OCI-LY1 (cell line): ENCODE results near the gene UCP3.

Source experiments
- H2AFZ ChIP-seq: fragments of 200-600 bp; sonication (generic), shearing (Covaris generic); 2 replicates; pipeline ENCODE4 v1.6.0; 2014; ENCODE audit warnings: antibody characterized with exemption, mild to moderate bottlenecking, low read length
- H3F3A ChIP-seq: fragments of 200-600 bp; sonication (generic), shearing (Covaris generic); 2 replicates; pipeline ENCODE4 v1.6.0; 2014; ENCODE audit warnings: mild to moderate bottlenecking, antibody characterized with exemption, low read length, moderate library complexity; ENCODE audit not compliant: insufficient read depth
- H3K27ac ChIP-seq: fragments of 200-600 bp; sonication (generic); 2 replicates; pipeline ENCODE4 v1.5.1; 2014; ENCODE audit warnings: low read length, mixed run types, mild to moderate bottlenecking, low read depth; ENCODE audit not compliant: poor library complexity, severe bottlenecking
- H3K27me3 ChIP-seq: fragments of 200-600 bp; sonication (generic); 2 replicates; pipeline ENCODE4 v1.6.0; 2014; ENCODE audit warnings: antibody characterized with exemption, mild to moderate bottlenecking, low read length, moderate library complexity; ENCODE audit not compliant: insufficient read depth
- H3K36me3 ChIP-seq: fragments of 200-600 bp; sonication (generic); 2 replicates; pipeline ENCODE4 v1.6.1; 2014; ENCODE audit warnings: mild to moderate bottlenecking, antibody characterized with exemption, low read length, moderate library complexity, mixed read lengths; ENCODE audit not compliant: insufficient read depth
- H3K4me1 ChIP-seq: fragments of 200-600 bp; sonication (generic); 2 replicates; pipeline ENCODE4 v1.5.1; 2014; ENCODE audit warnings: mild to moderate bottlenecking, low read length, moderate library complexity; ENCODE audit not compliant: insufficient read depth, severe bottlenecking
- H3K4me2 ChIP-seq: fragments of 200-600 bp; sonication (generic), shearing (Covaris generic); 2 replicates; pipeline ENCODE4 v1.6.1; 2014; ENCODE audit warnings: low read length
- H3K4me3 ChIP-seq: fragments of 200-600 bp; sonication (generic); 2 replicates; pipeline ENCODE4 v1.5.1; 2014; ENCODE audit warnings: low read length, low read depth, mild to moderate bottlenecking, mixed read lengths; ENCODE audit not compliant: poor library complexity, severe bottlenecking
- H3K79me2 ChIP-seq: fragments of 200-600 bp; shearing (Covaris generic); 2 replicates; pipeline ENCODE4 v1.6.1; 2016; ENCODE audit warnings: mixed run types, low read length, mixed read lengths; ENCODE audit not compliant: insufficient read depth
- H3K9ac ChIP-seq: fragments of 200-600 bp; sonication (generic), shearing (Covaris generic); 2 replicates; pipeline ENCODE4 v1.6.1; 2014; ENCODE audit warnings: mild to moderate bottlenecking, low read length, mixed read lengths
- H3K9me2 ChIP-seq: fragments of 200-600 bp; sonication (generic), shearing (Covaris generic); 2 replicates; pipeline ENCODE4 v1.6.1; 2014; ENCODE audit warnings: low read depth, mild to moderate bottlenecking, low read length, mixed read lengths
- H3K9me3 ChIP-seq: fragments of 200-600 bp; shearing (Covaris generic); 2 replicates; pipeline ENCODE4 v1.6.1; 2014; ENCODE audit warnings: low read length, mixed read lengths
- H4K20me1 ChIP-seq: fragments of 200-600 bp; sonication (generic), shearing (Covaris generic); 2 replicates; pipeline ENCODE4 v1.6.0; 2016; ENCODE audit warnings: mild to moderate bottlenecking, low read length; ENCODE audit not compliant: insufficient read depth
- CTCF ChIP-seq: fragments of 200-600 bp; sonication (generic), shearing (Covaris generic); IDR thresholded peaks from 2 replicates; pipeline ENCODE4 v1.5.1; 2017; ENCODE audit warnings: mild to moderate bottlenecking, antibody characterized with exemption, low read length, moderate library complexity, mixed read lengths
- EZH2 ChIP-seq: fragments of 200-600 bp; sonication (generic), shearing (Covaris generic); IDR thresholded peaks from 2 replicates; pipeline ENCODE4 v1.8.0; 2017; ENCODE audit warnings: borderline replicate concordance, mixed run types, mild to moderate bottlenecking, antibody characterized with exemption, low read length, moderate library complexity, mixed read lengths

The UCP3 gene

GRCh38 chr11:73981051-73981805 is 27.7 kb downstream of the UCP3 start:
- Histone ChIP-seq H3K4me3 (peak overlapping the region; percentile 90), H3K79me2 (peaks cover 13% of the 10 kb centered on the region), H3K4me1 (peaks cover 75% of the 10 kb centered on the region), H3K27me3 (no peaks in the 10 kb centered on the region), H2AFZ (no peak overlapping the region), H3F3A (peaks cover 20% of the 10 kb centered on the region), H3K27ac (peak overlapping the region; percentile 98), H3K9ac (peak overlapping the region; percentile 92), H3K9me2 (no peaks in the 10 kb centered on the region), H3K36me3 (peaks cover 61% of the 10 kb centered on the region), H3K9me3 (no peaks in the 10 kb centered on the region), H4K20me1 (no peaks in the 10 kb centered on the region), H3K4me2 (peak overlapping the region; percentile 99)
- TF ChIP-seq EZH2 (no peak), CTCF (no peak)

- no peaks in the 10 kb centered on the region for H3K27me3 ChIP-seq
- peaks cover 20% of the 10 kb centered on the region for H3F3A ChIP-seq
- no peak overlapping the region for H2AFZ ChIP-seq
- H3K36me3 ChIP-seq = peaks cover 71% of the 10 kb centered on the region
- H4K20me1 ChIP-seq = no peaks in the 10 kb centered on the region
- peak overlapping the region; percentile 98 for H3K27ac ChIP-seq
- no peaks in the 10 kb centered on the region for H3K9me2 ChIP-seq
- peaks cover 74% of the 10 kb centered on the region for H3K4me1 ChIP-seq
- peak overlapping the region; percentile 92 for H3K9ac ChIP-seq
- H3K4me2 ChIP-seq = peak overlapping the region; percentile 99
- H3K9me3 ChIP-seq = no peaks in the 10 kb centered on the region
- H3K4me3 ChIP-seq = peak overlapping the region; percentile 90
- peaks cover 13% of the 10 kb centered on the region for H3K79me2 ChIP-seq
- no peak for TF ChIP-seq EZH2
- no peak for TF ChIP-seq CTCF
Measured at GRCh38 chr11:73980001-73980961, 28.6 kb downstream of the UCP3 start.

- TF ChIP-seq CTCF = no peak
- no peak for TF ChIP-seq EZH2
- H3K4me3 ChIP-seq = peak overlapping the region; percentile 3
- H4K20me1 ChIP-seq = no peaks in the 10 kb centered on the region
- no peaks in the 10 kb centered on the region for H3K27me3 ChIP-seq
- H3K9ac ChIP-seq = no peak overlapping the region; the same call in 1 of the 2 replicates
- H3K36me3 ChIP-seq = peaks cover 87% of the 10 kb centered on the region
- H3K9me3 ChIP-seq = no peaks in the 10 kb centered on the region
- H3K4me2 ChIP-seq = peak overlapping the region; percentile 99; the same call in 1 of the 2 replicates
- peaks cover 13% of the 10 kb centered on the region for H3K79me2 ChIP-seq
- H3K27ac ChIP-seq = peak overlapping the region; percentile 98
- H3K4me1 ChIP-seq = peaks cover 72% of the 10 kb centered on the region
- H3F3A ChIP-seq = peaks cover 20% of the 10 kb centered on the region
- H3K9me2 ChIP-seq = no peaks in the 10 kb centered on the region
- no peak overlapping the region for H2AFZ ChIP-seq
Measured at GRCh38 chr11:73978576-73979086, 30.3 kb downstream of the UCP3 start.
